ENCODE measurements around the gene PRR15L. TPM values are rescaled to one million over a fixed set of nuclear protein-coding genes. Genes with fewer than 3 reads are reported as not detected.
A peak's percentile ranks its signal among the peaks of the same experiment; 100 is the strongest.

Gene PRR15L
- total and polyA plus RNA-seq, 2 of the 8 experiments (the other 6 are each of a cell fraction or from before 2014, with no cell fraction given): 0.26 to 1.1 TPM

- Histone ChIP-seq H3K27me3 (replicated peaks in 1 of 4; ENCODE audit: control insufficient read depth in 3 of 4, extremely low read depth in 1 of 4, insufficient read depth in 3 of 4, low read length in 3 of 4) (peaks cover 0 to 6% (median 0%) of the 10 kb centered on the region in 4 experiments; a peak in 1 of 7 replicates), H3K4me3 (ENCODE audit: extremely low read depth in 1 of 4, insufficient read depth in 2 of 4, low read depth in 3 of 4, low read length in 4 of 4) (no peak overlapping the region), H3K14ac (ENCODE audit: insufficient read length) (no peak overlapping the region), H4K8ac (ENCODE audit: extremely low read depth, insufficient read depth, low read length) (no peak overlapping the region), H3K23me2 (ENCODE audit: low read depth, low read length) (no peaks in the 10 kb centered on the region; the same call in 1 of the 2 replicates), H2BK120ac (replicated peaks; ENCODE audit: low read depth, low read length) (no peak overlapping the region), H3K4ac (replicated peaks; ENCODE audit: insufficient read length, low read depth, low read length) (no peak overlapping the region), H2AK5ac (ENCODE audit: low read depth, low read length) (no peak overlapping the region), H3K23ac (ENCODE audit: insufficient read length) (no peak overlapping the region), H2BK12ac (ENCODE audit: low read depth, low read length) (no peak overlapping the region), H3K79me2 (ENCODE audit: control insufficient read depth in 1 of 2, insufficient read depth in 2 of 2, low read length in 2 of 2) (no peaks in the 10 kb centered on the region), H3K9ac (replicated peaks in 1 of 4; ENCODE audit: extremely low read depth in 1 of 4, low read depth in 3 of 4, low read length in 3 of 4) (no peak overlapping the region; a peak in 1 of 7 replicates), H3K27ac (ENCODE audit: low read depth, low read length) (no peak overlapping the region), H3K79me1 (ENCODE audit: low read depth, low read length) (no peaks in the 10 kb centered on the region), H2BK15ac (ENCODE audit: low read length) (no peak overlapping the region), H4K20me1 (replicated peaks in 1 of 2; ENCODE audit: control insufficient read depth in 1 of 2, insufficient read depth in 2 of 2, low read length in 2 of 2) (no peaks in the 10 kb centered on the region), H4K91ac (replicated peaks; ENCODE audit: insufficient read length, low read length) (no peak overlapping the region), H3K4me2 (ENCODE audit: insufficient read depth in 1 of 2, low read depth in 2 of 2, low read length in 2 of 2) (no peak overlapping the region), H2AFZ (ENCODE audit: low read length) (no peak overlapping the region), H3K4me1 (replicated peaks in 1 of 4; ENCODE audit: control insufficient read depth in 3 of 4, insufficient read depth in 4 of 4, low read length in 3 of 4) (peaks cover 4 to 26% (median 19%) of the 10 kb centered on the region in 4 experiments), H3K9me3 (ENCODE audit: insufficient read depth in 2 of 2, low read depth in 1 of 2, low read length in 1 of 2) (no peaks in the 10 kb centered on the region), H3K36me3 (ENCODE audit: control insufficient read depth in 2 of 4, insufficient read depth in 4 of 4, low read length in 3 of 4) (no peaks in the 10 kb centered on the region), H3K56ac (replicated peaks; ENCODE audit: insufficient read length, low read depth, low read length) (no peak overlapping the region), H2BK20ac (ENCODE audit: low read length) (no peak overlapping the region), H4K5ac (ENCODE audit: insufficient read length, low read depth, low read length) (no peak overlapping the region), H2BK5ac (ENCODE audit: low read depth, low read length) (no peak overlapping the region), H3K18ac (ENCODE audit: extremely low read depth, low read length) (no peak overlapping the region)
- ChIA-PET POLR2A (ENCODE audit: partially characterized antibody) (interaction anchor here (0.5 to 1.7 kb wide), 4 partner anchors 12 to 95 kb away, joined by 3 to 5 read pairs (median 3); partner anchors contain the start of genes NFE2L1 and PNPO), CTCF (ENCODE audit: partially characterized antibody) (interaction anchor here (0.9 to 40.5 kb wide), 8 partner anchors 5 to 118 kb away, joined by 3 to 1010 read pairs (median 124); partner anchors contain the start of genes CDK5RAP3, PNPO, PRR15L and SCRN2)
- TF ChIP-seq FOSL1 (IDR thresholded peaks at IDR 0.05; ENCODE audit: insufficient read depth, low read depth, low read length) (no peak), CTBP2 (IDR thresholded peaks at IDR 0.05; ENCODE audit: borderline replicate concordance, insufficient read depth, insufficient read length, low read length) (no peak), EP300 (IDR thresholded peaks at IDR 0.05; ENCODE audit: borderline replicate concordance in 1 of 2, low read depth in 2 of 2, low read length in 2 of 2) (no peak), TEAD4 (IDR thresholded peaks at IDR 0.05; ENCODE audit: low read depth, low read length) (no peak), HDAC6 (IDR thresholded peaks at IDR 0.05; ENCODE audit: low read depth, low read length) (no peak), CTCF (IDR thresholded peaks at IDR 0.05; ENCODE audit: control extremely low read depth in 1 of 3, insufficient read depth in 1 of 3, low read depth in 1 of 3, low read length in 3 of 3) (0 out of 4 replicates have a peak, but pooled peaks of 1 of the 3 experiments have one; percentile 2), EZH2 (IDR thresholded peaks at IDR 0.05; ENCODE audit: low read depth, low read length, severe bottlenecking) (no peak), RNF2 (IDR thresholded peaks at IDR 0.05; ENCODE audit: borderline replicate concordance, low read depth, low read length, missing control alignments, poor library complexity, severe bottlenecking) (no peak)
- DNase-seq (ENCODE audit: low read depth in 1 of 2, low spot score in 2 of 2) (no peak), FAIRE-seq (no peak)
These were observed 3.8 kb downstream of the PRR15L start for GRCh38 chr17:47953909-47954308.

Measured in H1 (cell line).